ENCODE results near the gene MBD3L2. TPM values are rescaled to one million over a fixed set of nuclear protein-coding genes. Genes with fewer than 3 reads are reported as not detected.
"Not testable (repeated sequence)": the region's sequence is repeated elsewhere in the genome, so short reads cannot be mapped to it uniquely, and the experiment has no call there.

The MBD3L2 gene
- total RNA-seq, 2 experiments from 2014 or later = not detected

DNA sequence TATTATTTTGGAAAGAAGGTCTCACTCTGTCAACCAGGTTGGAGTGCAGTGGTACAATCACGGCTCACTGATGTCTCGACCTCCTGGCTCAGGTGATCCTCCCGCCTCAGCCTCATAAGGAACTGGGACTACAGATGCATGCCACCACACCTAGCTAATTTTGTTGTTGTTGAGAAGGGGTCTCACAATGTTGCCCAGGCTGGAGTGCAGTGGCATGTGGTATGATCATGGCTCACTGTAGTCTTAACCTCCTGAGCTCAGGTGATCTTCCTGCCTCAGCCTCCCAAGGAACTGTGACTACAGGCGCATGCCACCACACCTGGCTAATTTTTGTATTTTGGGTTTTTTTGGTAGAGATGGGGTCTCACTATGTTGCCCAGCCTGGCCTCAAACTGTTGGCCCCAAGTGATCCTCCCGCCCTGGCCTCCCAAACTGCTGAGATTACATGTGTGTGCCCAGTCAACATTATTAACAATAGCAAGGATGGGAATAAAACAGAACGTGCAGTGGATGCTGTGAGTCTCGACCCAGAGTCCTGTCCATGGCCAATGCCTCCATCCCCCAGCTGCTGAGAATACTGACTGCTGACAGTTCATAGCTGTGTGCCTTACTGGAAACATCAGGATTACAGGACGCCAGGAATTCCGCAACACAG is 14.8 kb downstream of the MBD3L2 start:
- Mint-ChIP-seq H3K4me1 (peaks cover 2% of the 10 kb centered on the region), H3K27me3 (no peaks in the 10 kb centered on the region), H3K4me3 (no peak overlapping the region), H3K9me3 (ENCODE audit: low read depth) (no peaks in the 10 kb centered on the region), H3K27ac (no peak overlapping the region), H3K36me3 (ENCODE audit: low read depth) (no peaks in the 10 kb centered on the region)
- ATAC-seq = peak; percentile 55
- CTCF ChIA-PET = interaction anchor here (0.7 kb wide), 1 partner anchor 56 kb away, joined by 3 read pairs; no protein-coding TSS in a partner anchor
- peak; percentile 33 for DNase-seq
- intact Hi-C loops (cut with DNase I, micrococcal nuclease) = no loop called here
- POLR2A ChIA-PET = no interaction called here

DNA sequence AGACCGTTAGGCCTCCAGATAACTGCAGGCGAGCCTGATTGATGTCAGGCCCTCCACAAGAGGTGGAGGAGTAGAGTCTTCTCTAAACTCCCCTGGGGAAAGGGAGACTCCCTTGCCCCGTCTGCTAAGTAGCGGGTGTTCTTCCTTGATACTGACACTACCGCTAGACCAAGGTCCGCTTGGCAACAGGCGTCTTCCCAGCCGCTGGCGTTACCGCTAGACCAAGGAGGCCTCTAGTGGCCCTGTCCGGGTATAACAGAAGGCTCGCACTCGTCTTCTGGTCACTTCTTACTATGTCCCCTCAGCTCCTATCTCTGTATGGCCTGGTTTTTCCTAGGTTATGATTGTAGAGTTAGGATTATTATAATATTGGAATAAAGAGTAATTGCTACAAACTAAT is 18.0 kb downstream of the MBD3L2 start:
- H3K27me3 Mint-ChIP-seq; H3K27ac Mint-ChIP-seq; H3K9me3 Mint-ChIP-seq (ENCODE audit: low read depth); H3K4me3 Mint-ChIP-seq; ATAC-seq; intact Hi-C loops (cut with DNase I, micrococcal nuclease): not testable (repeated sequence)
- peak; percentile 42 for DNase-seq
- H3K36me3 Mint-ChIP-seq (ENCODE audit: low read depth) = peaks cover 16% of the 10 kb centered on the region
- H3K4me1 Mint-ChIP-seq = peaks cover 12% of the 10 kb centered on the region
- ChIA-PET CTCF (interaction anchor here (0.7 kb wide), 1 partner anchor 208 kb away, joined by 3 read pairs; no protein-coding TSS in a partner anchor), POLR2A (interaction anchor here (0.7 kb wide), 1 partner anchor 554 kb away, joined by 3 read pairs; no protein-coding TSS in a partner anchor)

DNA sequence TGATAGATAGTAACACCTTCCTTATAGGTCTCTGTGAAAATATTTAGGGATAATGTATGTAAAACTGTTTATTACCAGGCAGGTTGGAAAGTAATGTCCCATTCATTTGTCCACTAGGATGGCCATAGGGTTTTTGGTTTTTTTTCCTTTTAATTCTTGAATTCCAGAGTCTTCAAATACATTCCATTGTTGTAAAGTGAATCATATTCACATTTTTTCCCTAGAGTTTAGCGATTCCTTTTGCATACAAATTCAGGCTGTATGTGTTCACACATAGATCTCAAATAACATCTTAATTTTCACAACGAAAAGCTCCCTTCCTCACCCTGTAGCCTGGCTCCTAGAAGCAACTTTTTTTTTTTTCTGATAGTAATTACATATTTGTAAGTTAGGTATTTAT is 18.6 kb downstream of the MBD3L2 start:
- peaks cover 22% of the 10 kb centered on the region for H3K36me3 Mint-ChIP-seq (ENCODE audit: low read depth)
- H3K4me3 Mint-ChIP-seq = no peak overlapping the region
- H3K9me3 Mint-ChIP-seq (ENCODE audit: low read depth) = no peaks in the 10 kb centered on the region
- DNase-seq (no peak), ATAC-seq (no peak)
- intact Hi-C loops (cut with DNase I, micrococcal nuclease) = no loop called here
- ChIA-PET CTCF (interaction anchor here (0.7 kb wide), 1 partner anchor 208 kb away, joined by 3 read pairs; no protein-coding TSS in a partner anchor), POLR2A (interaction anchor here (0.7 kb wide), 1 partner anchor 554 kb away, joined by 3 read pairs; no protein-coding TSS in a partner anchor)
- H3K4me1 Mint-ChIP-seq = peaks cover 16% of the 10 kb centered on the region
- H3K27me3 Mint-ChIP-seq = no peaks in the 10 kb centered on the region
- H3K27ac Mint-ChIP-seq = no peak overlapping the region

DNA sequence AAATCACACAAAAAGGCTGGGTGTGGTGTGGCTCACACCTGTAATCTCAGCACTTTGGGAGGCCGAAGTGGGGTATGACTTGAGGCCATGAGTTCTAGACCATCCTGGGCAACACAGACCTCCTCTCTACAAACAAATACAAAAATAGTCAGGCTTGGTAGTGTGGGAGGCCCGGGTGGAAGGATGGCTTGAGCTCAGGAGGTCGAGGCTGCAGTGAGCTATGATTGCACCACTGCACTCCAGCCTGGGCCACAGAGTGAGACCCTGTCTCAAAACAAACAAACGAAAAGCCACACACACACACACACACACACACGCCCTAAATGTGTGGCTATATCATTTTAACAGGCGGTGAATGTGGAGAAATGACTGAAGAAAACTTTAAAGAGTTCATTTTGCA is 19.5 kb downstream of the MBD3L2 start:
- Mint-ChIP-seq H3K36me3 (ENCODE audit: low read depth) (peaks cover 27% of the 10 kb centered on the region), H3K4me1 (peaks cover 17% of the 10 kb centered on the region), H3K9me3 (ENCODE audit: low read depth) (no peaks in the 10 kb centered on the region), H3K27ac (peak overlapping the region; percentile 77), H3K27me3 (no peaks in the 10 kb centered on the region), H3K4me3 (peak overlapping the region; percentile 90)
- DNase-seq (no peak), ATAC-seq (no peak)
- CTCF ChIA-PET = interaction anchor here (1.8 to 1.9 kb wide), 2 partner anchors 31 to 105 kb away, joined by 6 read pairs; no protein-coding TSS in a partner anchor
- POLR2A ChIA-PET = interaction anchor here (0.6 to 1.2 kb wide), 2 partner anchors 31 to 69 kb away, joined by 3 to 8 read pairs; no protein-coding TSS in a partner anchor
- intact Hi-C loops (cut with DNase I, micrococcal nuclease) = no loop called here

DNA sequence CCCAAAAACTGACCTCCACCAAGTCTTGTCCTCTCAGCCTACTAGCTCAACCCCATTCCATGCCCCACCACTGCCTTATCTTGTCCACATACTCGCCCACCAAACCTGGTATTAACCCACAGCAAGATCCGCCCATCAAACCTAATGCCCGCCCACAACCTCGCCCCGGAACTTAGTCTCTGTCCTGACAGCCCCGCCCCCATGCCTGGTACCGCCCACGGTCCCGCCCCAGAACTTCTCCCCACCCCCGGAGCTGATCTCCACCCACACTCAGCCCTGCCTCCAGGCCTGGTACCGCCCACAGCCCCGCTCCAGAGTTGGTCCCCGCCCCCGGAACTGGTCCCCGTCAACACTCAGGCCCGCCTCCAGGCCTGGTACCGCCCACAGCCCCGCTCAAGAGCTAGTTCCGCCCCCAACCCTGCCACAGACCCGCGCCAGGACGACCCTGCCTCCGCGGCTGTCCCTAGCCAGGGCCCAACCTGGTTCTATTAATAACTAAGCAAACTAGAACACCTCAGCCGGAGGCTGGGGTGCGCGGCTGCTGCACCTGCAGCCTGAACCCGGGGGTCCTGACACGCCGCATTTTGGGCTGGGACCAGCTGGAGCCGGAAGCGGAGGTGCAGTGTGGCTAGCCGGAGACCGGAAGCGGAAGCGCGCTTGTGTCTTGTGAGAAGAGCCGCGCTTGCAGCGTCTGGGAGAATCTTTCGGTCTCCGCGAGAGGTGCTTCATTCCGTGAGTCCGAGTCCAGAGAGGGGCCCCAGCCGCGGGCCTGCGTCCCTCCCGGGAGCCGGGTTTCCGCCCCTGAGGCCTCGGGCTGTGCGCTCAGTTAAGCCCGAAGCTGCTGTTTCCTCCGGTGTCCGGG is 20.2 kb downstream of the MBD3L2 start, which contains the start of gene ZNF557:
TSS of gene ZNF557 (plus strand) at position 662 of the 862 bp plus-strand sequence. CDS start 5,372 bp downstream, outside the sequence.
- Mint-ChIP-seq H3K9me3 (ENCODE audit: low read depth) (peaks cover under 1% of the 10 kb centered on the region), H3K4me1 (peaks cover 17% of the 10 kb centered on the region), H3K4me3 (peak within 1 kb of the TSS; percentile 90), H3K27ac (peak within 1 kb of the TSS; percentile 77), H3K36me3 (ENCODE audit: low read depth) (peaks cover 33% of the 10 kb centered on the region), H3K27me3 (no peaks in the 10 kb centered on the region)
- ChIA-PET CTCF (interaction anchor here (0.7 to 1.9 kb wide), 4 partner anchors 30 to 285 kb away, joined by 3 to 6 read pairs (median 6); no protein-coding TSS in a partner anchor), POLR2A (interaction anchor here (0.6 to 1.2 kb wide), 3 partner anchors 30 to 276 kb away, joined by 3 to 8 read pairs (median 3); no protein-coding TSS in a partner anchor)
- ATAC-seq (peak; percentile 96), DNase-seq (peak; percentile 100)
- intact Hi-C loops (cut with DNase I, micrococcal nuclease) = loop anchor here in 1 of 2 experiments (1.0 kb wide), 2 partner anchors 30 to 302 kb away; partner anchors contain the start of gene SH2D3A

DNA sequence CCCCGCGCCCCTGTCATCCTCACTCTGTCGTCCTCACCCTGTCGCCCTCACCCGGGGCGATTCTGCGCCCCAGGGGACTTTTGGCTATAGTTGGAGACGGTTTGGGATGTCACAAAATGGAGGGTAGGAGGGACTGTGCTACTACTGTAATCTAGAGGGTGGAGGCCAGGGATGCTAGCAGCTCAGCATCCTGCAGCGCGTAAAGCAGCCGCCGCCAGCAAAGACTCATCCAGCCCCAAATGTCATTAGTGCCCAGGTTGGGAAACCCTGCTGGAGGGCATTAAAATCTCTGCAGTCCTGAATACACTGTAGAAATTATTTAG is 20.7 kb downstream of the MBD3L2 start:
- Mint-ChIP-seq H3K4me1 (peaks cover 17% of the 10 kb centered on the region), H3K4me3 (peak overlapping the region; percentile 90), H3K36me3 (ENCODE audit: low read depth) (peaks cover 39% of the 10 kb centered on the region), H3K27me3 (no peaks in the 10 kb centered on the region), H3K9me3 (ENCODE audit: low read depth) (peaks cover 2% of the 10 kb centered on the region), H3K27ac (peak overlapping the region; percentile 77)
- ATAC-seq = peak; percentile 24
- intact Hi-C loops (cut with DNase I, micrococcal nuclease) = loop anchor here in 1 of 2 experiments (1.0 kb wide), 2 partner anchors 29 to 303 kb away; partner anchors contain the start of gene SH2D3A
- POLR2A ChIA-PET = interaction anchor here (0.5 to 1.2 kb wide), 3 partner anchors 29 to 275 kb away, joined by 3 to 8 read pairs (median 6); no protein-coding TSS in a partner anchor
- CTCF ChIA-PET = interaction anchor here (0.5 to 1.9 kb wide), 4 partner anchors 30 to 106 kb away, joined by 3 to 6 read pairs (median 6); no protein-coding TSS in a partner anchor
- DNase-seq = no peak

GRCh38 chr19:7072541-7072940 is 23.4 kb downstream of the MBD3L2 start:
- ATAC-seq = no peak
- Mint-ChIP-seq H3K4me3 (peak overlapping the region; percentile 6), H3K27me3 (no peaks in the 10 kb centered on the region), H3K27ac (no peak overlapping the region), H3K36me3 (ENCODE audit: low read depth) (peaks cover 65% of the 10 kb centered on the region), H3K4me1 (peaks cover 17% of the 10 kb centered on the region), H3K9me3 (ENCODE audit: low read depth) (peaks cover 11% of the 10 kb centered on the region)
- CTCF ChIA-PET = no interaction called here
- POLR2A ChIA-PET = no interaction called here
- intact Hi-C loops (cut with DNase I, micrococcal nuclease) = no loop called here
- DNase-seq = no peak

- intact Hi-C loops (cut with DNase I, micrococcal nuclease) = no loop called here
- Mint-ChIP-seq H3K4me1 (peaks cover 13% of the 10 kb centered on the region), H3K27ac (no peak overlapping the region), H3K4me3 (no peak overlapping the region), H3K27me3 (no peaks in the 10 kb centered on the region), H3K36me3 (ENCODE audit: low read depth) (peaks cover 87% of the 10 kb centered on the region), H3K9me3 (ENCODE audit: low read depth) (peaks cover 26% of the 10 kb centered on the region)
- ChIA-PET CTCF (no interaction called here), POLR2A (no interaction called here)
- DNase-seq (no peak), ATAC-seq (no peak)
These were observed 25.7 kb downstream of the MBD3L2 start for GRCh38 chr19:7074705-7075282.

- H3K4me3 Mint-ChIP-seq = no peak overlapping the region
- H3K27me3 Mint-ChIP-seq = no peaks in the 10 kb centered on the region
- no peak overlapping the region for H3K27ac Mint-ChIP-seq
- CTCF ChIA-PET = no interaction called here
- ATAC-seq = no peak
- DNase-seq = no peak
- peaks cover 8% of the 10 kb centered on the region for H3K4me1 Mint-ChIP-seq
- H3K9me3 Mint-ChIP-seq (ENCODE audit: low read depth) = peaks cover 34% of the 10 kb centered on the region
- intact Hi-C loops (cut with DNase I, micrococcal nuclease) = no loop called here
- H3K36me3 Mint-ChIP-seq (ENCODE audit: low read depth) = peaks cover 91% of the 10 kb centered on the region
- POLR2A ChIA-PET = no interaction called here
These were observed 27.0 kb downstream of the MBD3L2 start for GRCh38 chr19:7076151-7076550.

DNA sequence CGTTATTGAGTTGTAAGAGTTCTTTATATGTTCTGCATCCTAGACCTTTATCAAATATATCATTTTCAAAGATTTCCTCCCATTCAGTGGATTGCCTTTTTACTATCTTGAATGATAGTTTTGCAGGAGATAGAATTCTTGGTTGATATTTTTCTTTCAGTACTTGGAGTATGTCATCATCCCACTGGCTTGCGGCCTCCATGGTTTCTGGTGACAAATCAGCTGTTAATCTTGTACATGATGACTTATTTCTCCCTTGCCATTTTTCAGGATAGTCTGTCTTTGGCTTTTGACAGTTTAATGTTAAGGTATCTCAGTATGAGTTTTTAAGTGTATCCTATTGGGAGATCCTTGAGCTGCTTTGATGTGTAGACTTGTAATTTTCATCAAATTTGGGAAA is 28.9 kb downstream of the MBD3L2 start:
- DNase-seq = peak; percentile 20
- Mint-ChIP-seq H3K27ac (no peak overlapping the region), H3K9me3 (ENCODE audit: low read depth) (peaks cover 42% of the 10 kb centered on the region), H3K27me3 (no peaks in the 10 kb centered on the region), H3K4me1 (no peaks in the 10 kb centered on the region), H3K4me3 (no peak overlapping the region), H3K36me3 (ENCODE audit: low read depth) (peaks cover 96% of the 10 kb centered on the region)
- POLR2A ChIA-PET = no interaction called here
- no peak for ATAC-seq
- intact Hi-C loops (cut with DNase I, micrococcal nuclease) = no loop called here
- CTCF ChIA-PET = no interaction called here
